Kidney (tissue), 14 donors: ENCODE measurements around the gene TCF12. TPM values are rescaled to one million over a fixed set of nuclear protein-coding genes. Genes with fewer than 3 reads are reported as not detected.

Experiments used
- DNase-seq, 5 donors: peaks; one replicate each; pipeline ENCODE4 v3.0.0-alpha.2; 2013 to 2020
- FAIRE-seq: peaks from 2 replicates; lab custom pipeline; 2012; peaks lifted over from hg19 to GRCh38; lab: Jason Lieb, UNC
- H3K27ac ChIP-seq, 2 donors: one replicate each; pipeline ENCODE4 v1.7.0; 2013; ENCODE audit warnings: low read depth in 2 of 2, low read length in 2 of 2, inconsistent platforms in 1 of 2
- H3K27me3 ChIP-seq: one replicate; pipeline ENCODE4 v1.7.1; 2013; ENCODE audit warnings: low read length, inconsistent platforms; ENCODE audit not compliant: control insufficient read depth, insufficient read depth
- H3K36me3 ChIP-seq, 3 donors: one replicate each; pipeline versions ENCODE4 v1.7.0 to v1.7.1; 2013; ENCODE audit warnings: low read length in 3 of 3, control low read depth in 1 of 3, inconsistent platforms in 1 of 3; ENCODE audit not compliant: insufficient read depth in 3 of 3, control insufficient read depth in 2 of 3
- H3K4me1 ChIP-seq, 3 donors: one replicate each; pipeline versions ENCODE4 v1.7.0 to v1.7.1; 2013; ENCODE audit warnings: low read length in 3 of 3, inconsistent platforms in 1 of 3, low read depth in 1 of 3; ENCODE audit not compliant: control insufficient read depth in 2 of 3, insufficient read depth in 2 of 3
- H3K4me3 ChIP-seq, 3 donors: one replicate each; pipeline versions ENCODE4 v1.7.0 to v1.8.1; 2013; ENCODE audit warnings: low read length in 3 of 3, control low read depth in 1 of 3, inconsistent platforms in 1 of 3
- H3K9ac ChIP-seq, 3 donors: one replicate each; pipeline versions ENCODE4 v1.7.0 to v1.7.1; 2013; ENCODE audit warnings: low read length in 3 of 3, control low read depth in 1 of 3, inconsistent platforms in 1 of 3
- H3K9me3 ChIP-seq, 3 donors: one replicate each; pipeline versions ENCODE4 v1.7.0 to v1.7.1; 2013; ENCODE audit warnings: low read length in 3 of 3, control low read depth in 1 of 3, inconsistent platforms in 1 of 3; ENCODE audit not compliant: control insufficient read depth in 2 of 3, insufficient read depth in 1 of 3
- CTCF ChIP-seq: IDR thresholded peaks from 3 replicates; pipeline ENCODE4 v1.5.1; 2012; ENCODE audit warnings: mild to moderate bottlenecking, moderate library complexity, borderline replicate concordance; ENCODE audit not compliant: insufficient read depth; ENCODE audit errors: extremely low read depth
- intact Hi-C: fragments of 100-400 bp; cut with DNase I; formaldehyde crosslinking; loops from one replicate; pipeline ENCODE4 v1.11.1; 2022
- polyA plus RNA-seq: library from polyadenylated mRNA; stranded (reverse); fragments of 350-450 nt; fragmentation: Illumina TruSeq; extraction: RNeasy Lipid Tissue Mini Kit (QIAGEN cat#74804); gene quantifications from one replicate; pipeline ENCODE4 v1.2.3, GENCODE V29; 2014; ENCODE audit warnings: low read depth, low replicate concordance; ENCODE audit not compliant: insufficient read depth
- total RNA-seq: library from RNA; stranded (reverse); fragmentation: NEBNext Ultra II Directional; extraction: Animal tissue kit (Norgen Biotek cat#: 25700); gene quantifications from one replicate; pipeline ENCODE4 v1.2.1, GENCODE V29; 2021
- donor health status: control.
- donor health status: control.
- donor health status: control.
- donor health status: control.
- donor health status: control.
- donor health status: DM: yes; HTN: yes; CAD: no.
- donor health status: Normal renal cell carcinoma (clear cell type).

TCF12 gene
- total and polyA plus RNA-seq, 2 donors from 2014 or later, result 16.3 to 116 TPM

- H3K36me3 ChIP-seq, result peaks cover 6 to 12% (median 8%) of the 10 kb centered on the region in 3 donors
- DNase-seq, result no peak
- no peaks in the 10 kb centered on the region for H3K27me3 ChIP-seq
- no peak overlapping the region for H3K27ac ChIP-seq
- no peak for TF ChIP-seq CTCF
- no peak overlapping the region for H3K9ac ChIP-seq
- no peaks in the 10 kb centered on the region for H3K9me3 ChIP-seq
- intact Hi-C loops, result no loop called here
- FAIRE-seq, result no peak
- no peaks in the 10 kb centered on the region for H3K4me1 ChIP-seq
- no peak overlapping the region for H3K4me3 ChIP-seq
These were observed 370.6 kb downstream of the TCF12 start for GRCh38 chr15:57288926-57289580.

- Histone ChIP-seq H3K27ac (no peak overlapping the region), H3K4me1 (no peaks in the 10 kb centered on the region), H3K9me3 (no peaks in the 10 kb centered on the region), H3K27me3 (no peaks in the 10 kb centered on the region), H3K4me3 (no peak overlapping the region), H3K36me3 (peaks cover 6 to 12% (median 8%) of the 10 kb centered on the region in 3 donors), H3K9ac (no peak overlapping the region)
- intact Hi-C loops, result no loop called here
- no peak for TF ChIP-seq CTCF
- DNase-seq, result no peak
- no peak for FAIRE-seq
These were observed 371.7 kb downstream of the TCF12 start for GRCh38 chr15:57290187-57290586.

GRCh38 chr15:57290826-57291225, 372.4 kb downstream of the TCF12 start:
- no peak for TF ChIP-seq CTCF
- Histone ChIP-seq H3K27ac (no peak overlapping the region), H3K9me3 (no peaks in the 10 kb centered on the region), H3K27me3 (no peaks in the 10 kb centered on the region), H3K36me3 (peaks cover 5 to 9% (median 6%) of the 10 kb centered on the region in 3 donors), H3K9ac (no peak overlapping the region), H3K4me3 (no peak overlapping the region), H3K4me1 (no peaks in the 10 kb centered on the region)
- FAIRE-seq (no peak), DNase-seq (no peak)
- intact Hi-C loops, result no loop called here
